ENCODE results near the gene CHCHD1. TPM values are rescaled to one million over a fixed set of nuclear protein-coding genes. Genes with fewer than 3 reads are reported as not detected.

CHCHD1 gene
- total RNA-seq, 1 experiment from 2014 or later = 238 TPM

DNA sequence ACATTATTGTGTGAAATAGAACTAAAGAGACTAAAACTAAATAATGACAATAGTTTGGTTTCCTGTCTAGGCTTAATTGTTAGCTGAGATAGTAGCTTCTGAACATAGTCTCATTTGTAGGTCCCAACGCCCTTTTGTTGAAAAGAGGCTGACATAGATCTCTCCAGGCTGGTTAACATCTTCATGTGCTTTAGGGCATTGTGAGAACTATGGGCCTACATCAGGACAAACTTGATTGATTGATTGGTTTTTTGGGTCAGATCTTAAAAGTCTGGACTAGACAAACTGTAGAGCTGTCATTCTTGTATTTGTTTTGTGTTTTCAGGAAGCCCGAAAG lies 869 bp downstream of the CHCHD1 start:
- Histone ChIP-seq H3K4me1 (ENCODE audit: insufficient read depth, low read length) (peaks cover 45% of the 10 kb centered on the region), H3K27ac (ENCODE audit: low read length) (no peak overlapping the region), H3K9ac (ENCODE audit: low read length) (peak overlapping the region; percentile 81), H4K20me1 (ENCODE audit: low read length) (0 out of 2 replicates have a peak, but pooled peaks cover 11% of the 10 kb centered on the region), H2AFZ (ENCODE audit: low read length) (0 out of 2 replicates have a peak overlapping the region, but pooled peaks have one; percentile 78), H3K4me3 (ENCODE audit: low read length) (peak overlapping the region; percentile 66), H3K36me3 (ENCODE audit: low read depth, low read length) (peaks cover 12% of the 10 kb centered on the region), H3K79me2 (ENCODE audit: low read length) (peaks cover 91% of the 10 kb centered on the region), H3K27me3 (ENCODE audit: low read length) (no peaks in the 10 kb centered on the region), H3K4me2 (ENCODE audit: low read length) (peak overlapping the region; percentile 86), H3K9me3 (ENCODE audit: low read length) (no peaks in the 10 kb centered on the region), H3K9me2 (replicated peaks; ENCODE audit: low read length) (no peaks in the 10 kb centered on the region), H3F3A (ENCODE audit: low read length, unreplicated experiment) (peaks cover 12% of the 10 kb centered on the region)
- no TSS peak for BruUV-seq (replicated peaks)
- POLR2A ChIA-PET (ENCODE audit: unreplicated experiment) = no interaction called here
- DNase-seq (no peak), ATAC-seq (no peak)
- no peak for TF ChIP-seq EZH2phosphoT487 (IDR thresholded peaks at IDR 0.05; ENCODE audit: borderline replicate concordance, low read length)
- TF ChIP-seq, protein P1, sequence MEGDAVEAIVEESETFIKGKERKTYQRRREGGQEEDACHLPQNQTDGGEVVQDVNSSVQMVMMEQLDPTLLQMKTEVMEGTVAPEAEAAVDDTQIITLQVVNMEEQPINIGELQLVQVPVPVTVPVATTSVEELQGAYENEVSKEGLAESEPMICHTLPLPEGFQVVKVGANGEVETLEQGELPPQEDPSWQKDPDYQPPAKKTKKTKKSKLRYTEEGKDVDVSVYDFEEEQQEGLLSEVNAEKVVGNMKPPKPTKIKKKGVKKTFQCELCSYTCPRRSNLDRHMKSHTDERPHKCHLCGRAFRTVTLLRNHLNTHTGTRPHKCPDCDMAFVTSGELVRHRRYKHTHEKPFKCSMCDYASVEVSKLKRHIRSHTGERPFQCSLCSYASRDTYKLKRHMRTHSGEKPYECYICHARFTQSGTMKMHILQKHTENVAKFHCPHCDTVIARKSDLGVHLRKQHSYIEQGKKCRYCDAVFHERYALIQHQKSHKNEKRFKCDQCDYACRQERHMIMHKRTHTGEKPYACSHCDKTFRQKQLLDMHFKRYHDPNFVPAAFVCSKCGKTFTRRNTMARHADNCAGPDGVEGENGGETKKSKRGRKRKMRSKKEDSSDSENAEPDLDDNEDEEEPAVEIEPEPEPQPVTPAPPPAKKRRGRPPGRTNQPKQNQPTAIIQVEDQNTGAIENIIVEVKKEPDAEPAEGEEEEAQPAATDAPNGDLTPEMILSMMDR (conservative IDR thresholded peaks at IDR 0.05; ENCODE audit: low read depth, low read length) = no peak
- no peak for TF ChIP-seq EZH2 (IDR thresholded peaks at IDR 0.05; ENCODE audit: low read length, unreplicated experiment)
- CTCF ChIA-PET = no interaction called here
- intact Hi-C loops (cut with micrococcal nuclease) = no loop called here

DNA sequence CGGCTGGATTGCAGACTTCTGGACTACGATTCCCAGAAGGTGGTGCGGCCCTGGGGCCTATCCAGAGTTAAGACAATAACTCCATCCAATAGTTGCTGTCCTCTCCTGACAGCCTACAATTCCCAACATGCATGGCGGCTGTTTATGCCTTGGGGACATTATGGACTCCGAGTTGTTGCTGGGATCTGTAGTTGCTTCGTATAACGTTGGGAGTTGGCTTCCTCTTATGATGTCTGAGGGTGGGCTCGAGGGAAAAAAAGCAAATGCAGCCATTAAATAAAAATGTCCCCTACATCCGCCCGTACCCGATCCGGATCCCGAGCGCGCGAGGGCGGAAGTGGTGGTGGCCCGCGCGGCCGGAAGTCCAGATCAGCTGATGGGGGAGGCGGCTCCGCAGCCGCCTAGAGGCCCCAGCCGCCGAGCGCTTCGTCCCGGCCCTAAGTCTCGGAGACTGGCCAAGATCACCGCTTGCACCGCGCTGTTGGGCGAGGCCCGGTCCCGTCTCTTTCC lies 3.4 kb downstream of the CHCHD1 start, which contains the start of gene ZSWIM8:
TSS of gene ZSWIM8 (plus strand) at position 396 of the 510 bp plus-strand sequence. CDS start 273 bp downstream, outside the sequence.
- H2AFZ ChIP-seq (ENCODE audit: low read length) = peak within 1 kb of the TSS; percentile 80
- peak; percentile 100 for DNase-seq
- peak within 1 kb of the TSS; percentile 85 for H3K4me2 ChIP-seq (ENCODE audit: low read length)
- peaks cover 11% of the 10 kb centered on the region for H3K36me3 ChIP-seq (ENCODE audit: low read depth, low read length)
- H4K20me1 ChIP-seq (ENCODE audit: low read length) = 0 out of 2 replicates have a peak, but pooled peaks cover 11% of the 10 kb centered on the region
- peak within 1 kb of the TSS; percentile 36 for H3K27ac ChIP-seq (ENCODE audit: low read length)
- H3K9me2 ChIP-seq (replicated peaks; ENCODE audit: low read length) = no peaks in the 10 kb centered on the region
- BruUV-seq (replicated peaks) = no TSS peak
- no peak for TF ChIP-seq EZH2 (IDR thresholded peaks at IDR 0.05; ENCODE audit: low read length, unreplicated experiment)
- TF ChIP-seq, protein P1 (conservative IDR thresholded peaks at IDR 0.05; ENCODE audit: low read depth, low read length) = no peak
- no peaks in the 10 kb centered on the region for H3K9me3 ChIP-seq (ENCODE audit: low read length)
- POLR2A ChIA-PET (ENCODE audit: unreplicated experiment) = interaction anchor here (0.6 to 1.2 kb wide), 2 partner anchors 103 to 159 kb away, joined by 5 to 7 read pairs; no protein-coding TSS in a partner anchor
- ATAC-seq = peak; percentile 81
- H3K27me3 ChIP-seq (ENCODE audit: low read length) = no peaks in the 10 kb centered on the region
- H3K4me3 ChIP-seq (ENCODE audit: low read length) = peak within 1 kb of the TSS; percentile 80
- peak within 1 kb of the TSS; percentile 69 for H3K9ac ChIP-seq (ENCODE audit: low read length)
- H3F3A ChIP-seq (ENCODE audit: low read length, unreplicated experiment) = no peaks in the 10 kb centered on the region
- peaks cover 76% of the 10 kb centered on the region for H3K79me2 ChIP-seq (ENCODE audit: low read length)
- H3K4me1 ChIP-seq (ENCODE audit: insufficient read depth, low read length) = peaks cover 38% of the 10 kb centered on the region
- CTCF ChIA-PET = no interaction called here
- intact Hi-C loops (cut with micrococcal nuclease) = loop anchor here (1.0 to 5.0 kb wide), 5 partner anchors 12 to 133 kb away; partner anchors contain the start of genes NDST2 and SEC24C

Data from PC-3 (cell line).